ENCODE data around the gene FECH.

FECH gene

DNA sequence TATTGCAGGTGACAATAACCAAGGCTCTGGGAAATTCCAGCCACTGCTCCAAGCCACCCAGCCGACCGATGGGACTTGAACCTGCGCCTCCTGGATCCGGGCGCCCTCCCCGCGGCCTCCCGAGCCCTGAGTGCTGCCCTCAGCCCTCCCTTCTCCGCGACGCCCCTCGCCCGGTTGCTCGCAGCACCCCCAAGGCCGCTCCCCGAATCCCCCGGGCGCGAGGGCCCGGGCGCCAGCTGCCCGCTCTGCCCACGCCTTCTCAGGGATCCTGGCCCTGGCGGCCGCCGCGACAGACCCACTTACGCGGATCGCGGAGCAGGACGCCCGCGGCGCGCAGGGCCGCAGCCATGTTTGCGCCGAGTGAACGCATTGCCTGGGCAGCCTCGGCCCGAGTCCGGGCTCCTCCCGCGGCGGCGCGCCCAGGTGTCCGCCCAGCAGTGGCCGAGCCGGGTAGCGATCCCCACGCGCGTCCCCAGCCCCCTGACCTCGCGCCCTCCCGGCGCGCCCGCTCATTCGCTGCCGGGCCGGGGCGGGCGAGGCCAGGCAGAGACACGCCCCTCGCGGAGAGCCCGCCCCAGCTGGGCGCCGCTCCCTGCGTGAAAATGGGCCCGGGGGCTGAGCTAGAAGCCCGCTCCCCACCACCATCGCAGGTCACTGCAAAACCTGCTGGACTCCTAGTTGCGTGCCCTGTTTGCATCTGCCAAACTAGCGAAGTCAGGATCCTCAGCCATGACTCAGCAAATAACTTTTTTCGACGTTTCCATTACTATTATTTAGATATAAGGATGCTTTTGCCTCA is at the start of gene FECH:
TSS of gene FECH (minus strand) at position 452 of the 799 bp plus-strand sequence. CDS start at position 370, 82 bp downstream.
- DNase-seq (ENCODE audit: low spot score in 2 of 2): peak; percentile 52 to 75
- Mint-ChIP-seq H3K4me3 (peak within 1 kb of the TSS; percentile 89), H3K27me3 (no peaks in the 10 kb centered on the region), H3K4me1 (peaks cover 12% of the 10 kb centered on the region), H3K36me3 (no peaks in the 10 kb centered on the region), H3K27ac (peak within 1 kb of the TSS; percentile 92), H3K9me3 (no peaks in the 10 kb centered on the region)
- peak; percentile 89 for ATAC-seq (ENCODE audit: low read depth)

GRCh38 chr18:57635003-57635822 is 48.7 kb upstream of the FECH start:
- Mint-ChIP-seq H3K4me1 (peaks cover 20% of the 10 kb centered on the region), H3K27me3 (no peaks in the 10 kb centered on the region), H3K9me3 (no peaks in the 10 kb centered on the region), H3K4me3 (no peak overlapping the region), H3K36me3 (peaks cover 14% of the 10 kb centered on the region), H3K27ac (no peak overlapping the region)
- ATAC-seq (ENCODE audit: low read depth) (no peak), DNase-seq (ENCODE audit: low spot score in 2 of 2) (no peak)

DNA sequence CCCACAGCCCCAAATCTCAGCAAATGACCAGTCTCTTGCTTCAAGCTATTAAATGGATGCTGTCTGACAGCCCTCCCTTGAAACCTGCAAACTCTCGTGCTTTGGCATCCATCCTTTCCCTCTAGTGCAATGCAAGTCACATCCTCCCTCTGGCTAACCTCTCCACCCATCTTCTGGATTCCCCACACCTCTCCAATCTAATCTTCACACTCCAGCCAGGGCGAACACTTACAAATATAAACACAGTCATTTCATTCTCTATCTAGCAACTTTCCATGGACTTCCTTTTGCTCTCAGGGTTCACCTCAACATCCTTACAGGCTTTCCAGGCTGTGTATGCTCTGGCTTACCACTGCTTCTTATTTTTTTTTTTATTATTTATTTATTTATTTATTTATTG is 45.2 kb upstream of the FECH start:
- ATAC-seq (ENCODE audit: low read depth): no peak
- Mint-ChIP-seq H3K4me1 (peaks cover 15% of the 10 kb centered on the region), H3K9me3 (no peaks in the 10 kb centered on the region), H3K27ac (peak overlapping the region; percentile 93), H3K36me3 (peaks cover 5% of the 10 kb centered on the region), H3K4me3 (peak overlapping the region; percentile 99), H3K27me3 (no peaks in the 10 kb centered on the region)
- DNase-seq (ENCODE audit: low spot score in 2 of 2): no peak

DNA sequence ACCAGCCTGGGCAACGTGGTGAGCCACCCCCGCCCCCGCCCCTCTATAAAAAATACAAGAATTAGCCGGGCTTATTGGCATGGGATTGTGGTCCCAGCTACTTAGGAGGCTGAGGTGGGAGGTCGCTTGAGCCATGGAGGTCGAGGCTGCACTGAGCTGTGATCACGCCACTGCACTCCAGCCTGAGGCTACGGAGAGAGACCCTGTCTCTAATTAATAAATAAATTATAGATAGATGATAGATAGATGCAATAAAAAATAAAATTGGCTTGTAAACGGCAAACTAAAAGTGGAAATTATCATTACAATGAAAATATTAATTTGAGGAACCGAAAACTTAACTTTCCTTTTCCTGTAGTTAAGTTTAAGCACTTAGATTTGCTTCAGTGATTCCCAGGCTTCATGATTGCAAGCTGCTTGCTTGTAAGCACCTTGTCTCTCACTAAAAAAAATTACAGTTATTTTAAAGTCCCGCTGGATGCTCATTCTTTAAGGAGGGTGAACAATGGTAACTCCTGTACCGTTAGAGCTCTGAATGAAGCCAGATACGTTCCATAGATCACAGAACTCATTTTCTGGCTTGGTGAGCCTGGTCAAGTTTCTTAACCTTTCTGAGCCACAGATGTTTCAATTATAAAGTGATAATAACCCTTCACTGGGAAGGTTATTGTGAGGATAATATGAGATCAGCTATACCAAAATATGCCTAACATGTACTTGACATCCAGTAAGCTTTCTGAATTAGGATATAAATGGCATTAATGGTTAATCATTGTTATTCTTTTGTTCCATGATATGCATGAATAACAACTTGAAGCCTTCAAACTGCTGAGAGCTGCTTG is 44.5 kb upstream of the FECH start:
- Mint-ChIP-seq H3K27me3 (no peaks in the 10 kb centered on the region), H3K4me3 (peak overlapping the region; percentile 99), H3K9me3 (no peaks in the 10 kb centered on the region), H3K36me3 (peaks cover 2% of the 10 kb centered on the region), H3K27ac (peak overlapping the region; percentile 93), H3K4me1 (peaks cover 12% of the 10 kb centered on the region)
- DNase-seq (ENCODE audit: low spot score in 2 of 2): peak in 1 of 2 donors; percentile 11
- ATAC-seq (ENCODE audit: low read depth): peak; percentile 53

DNA sequence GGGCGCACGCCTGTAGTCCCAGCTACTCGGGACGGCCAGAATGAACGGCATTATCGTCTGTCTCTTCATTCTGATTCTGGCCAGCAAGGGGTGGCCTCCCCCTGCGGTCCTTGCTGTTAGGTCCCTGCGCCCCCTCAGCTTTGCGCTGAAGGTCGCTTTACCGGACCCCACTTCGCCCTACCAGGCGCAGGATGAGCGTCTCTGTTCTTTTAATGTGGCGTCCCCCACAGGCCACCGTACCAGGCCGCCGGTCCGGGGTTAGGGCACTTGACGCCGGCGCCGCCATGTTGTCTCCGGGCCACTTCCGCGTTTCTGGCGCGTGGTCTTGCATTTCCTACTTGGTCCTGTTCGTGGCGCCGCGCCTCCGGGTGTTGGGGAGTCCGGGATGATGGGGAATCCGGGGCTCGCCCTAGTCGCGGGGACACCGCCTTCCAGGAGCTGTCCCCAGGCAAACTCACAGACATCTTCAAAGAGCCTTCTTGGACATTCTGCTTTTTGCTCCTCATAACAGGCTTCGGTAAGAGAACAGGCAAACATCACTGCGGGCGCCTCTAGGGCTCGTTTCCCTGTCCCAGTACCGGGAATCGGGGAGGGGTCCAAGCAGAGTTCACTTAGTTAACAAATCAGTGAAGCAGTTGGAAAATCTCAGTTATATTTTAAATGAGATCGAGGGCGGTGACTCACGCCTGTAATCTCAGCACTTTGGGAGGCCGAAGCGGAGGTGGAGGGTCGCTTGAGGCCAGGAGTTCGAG is 43.7 kb upstream of the FECH start:
- no peaks in the 10 kb centered on the region for H3K9me3 Mint-ChIP-seq
- peak overlapping the region; percentile 93 for H3K27ac Mint-ChIP-seq
- peaks cover 9% of the 10 kb centered on the region for H3K4me1 Mint-ChIP-seq
- H3K27me3 Mint-ChIP-seq: no peaks in the 10 kb centered on the region
- peak; percentile 90 to 91 for DNase-seq (ENCODE audit: low spot score in 2 of 2)
- peak; percentile 91 for ATAC-seq (ENCODE audit: low read depth)
- peak overlapping the region; percentile 99 for H3K4me3 Mint-ChIP-seq
- H3K36me3 Mint-ChIP-seq: peaks cover 2% of the 10 kb centered on the region

GRCh38 chr18:57629422-57629821 is 42.9 kb upstream of the FECH start:
- Mint-ChIP-seq H3K4me3 (peak overlapping the region; percentile 99), H3K4me1 (peaks cover 9% of the 10 kb centered on the region), H3K9me3 (no peaks in the 10 kb centered on the region), H3K36me3 (peaks cover 1% of the 10 kb centered on the region), H3K27me3 (no peaks in the 10 kb centered on the region), H3K27ac (no peak overlapping the region)
- no peak for DNase-seq (ENCODE audit: low spot score in 2 of 2)
- ATAC-seq (ENCODE audit: low read depth): no peak

- H3K4me3 Mint-ChIP-seq: no peak overlapping the region
- no peak for DNase-seq (ENCODE audit: low spot score in 2 of 2)
Observed at GRCh38 chr18:57627488-57627887, 41.0 kb upstream of the FECH start.

DNA sequence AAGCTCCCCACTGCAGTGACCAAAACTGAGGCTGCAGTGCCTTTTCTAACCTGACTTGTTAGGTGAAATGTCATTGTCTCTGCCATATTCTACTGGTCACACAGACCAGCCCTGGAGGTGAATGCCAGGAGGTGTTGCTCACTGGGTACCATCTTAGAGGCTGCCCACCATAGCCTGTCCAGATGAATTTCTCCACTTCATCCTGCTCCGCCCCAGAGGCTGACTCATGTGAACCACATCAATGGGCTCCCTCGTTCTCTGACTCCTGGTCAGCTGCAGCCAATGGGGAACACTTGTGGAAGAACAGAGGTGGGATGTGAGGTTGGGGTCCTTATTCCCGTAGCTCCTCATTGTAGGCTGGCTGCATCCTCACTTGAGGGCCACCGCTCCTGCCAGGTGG is 38.5 kb upstream of the FECH start:
- Mint-ChIP-seq H3K27ac (no peak overlapping the region), H3K4me1 (peaks cover 6% of the 10 kb centered on the region), H3K9me3 (no peaks in the 10 kb centered on the region), H3K36me3 (no peaks in the 10 kb centered on the region), H3K4me3 (no peak overlapping the region), H3K27me3 (no peaks in the 10 kb centered on the region)
- no peak for DNase-seq (ENCODE audit: low spot score in 2 of 2)
- no peak for ATAC-seq (ENCODE audit: low read depth)

More at GRCh38 chr18:57627488-57627887, 41.0 kb upstream of the FECH start:
- ATAC-seq (ENCODE audit: low read depth): no peak
- Mint-ChIP-seq H3K36me3 (no peaks in the 10 kb centered on the region), H3K9me3 (no peaks in the 10 kb centered on the region), H3K27ac (no peak overlapping the region), H3K4me1 (peaks cover 6% of the 10 kb centered on the region), H3K27me3 (no peaks in the 10 kb centered on the region)

- H3K4me3 Mint-ChIP-seq: peak overlapping the region; percentile 92
- no peaks in the 10 kb centered on the region for H3K9me3 Mint-ChIP-seq
- H3K4me1 Mint-ChIP-seq: peaks cover 5% of the 10 kb centered on the region
- H3K27ac Mint-ChIP-seq: peak overlapping the region; percentile 90
- ATAC-seq (ENCODE audit: low read depth) (peak; percentile 5), DNase-seq (ENCODE audit: low spot score in 2 of 2) (no peak)
- H3K36me3 Mint-ChIP-seq: peaks cover 7% of the 10 kb centered on the region
- H3K27me3 Mint-ChIP-seq: no peaks in the 10 kb centered on the region
Observed at GRCh38 chr18:57621246-57621604, 34.7 kb upstream of the FECH start.

- H3K4me3 Mint-ChIP-seq: no peak overlapping the region
- DNase-seq (ENCODE audit: low spot score in 2 of 2) (no peak), ATAC-seq (ENCODE audit: low read depth) (no peak)
- H3K27ac Mint-ChIP-seq: peak overlapping the region; percentile 58
- H3K9me3 Mint-ChIP-seq: no peaks in the 10 kb centered on the region
- peaks cover 10% of the 10 kb centered on the region for H3K36me3 Mint-ChIP-seq
- H3K27me3 Mint-ChIP-seq: no peaks in the 10 kb centered on the region
- peaks cover 7% of the 10 kb centered on the region for H3K4me1 Mint-ChIP-seq
Observed at GRCh38 chr18:57619876-57620275, 33.4 kb upstream of the FECH start.

- Mint-ChIP-seq H3K9me3 (no peaks in the 10 kb centered on the region), H3K27me3 (no peaks in the 10 kb centered on the region), H3K36me3 (peaks cover 11% of the 10 kb centered on the region), H3K27ac (no peak overlapping the region), H3K4me3 (no peak overlapping the region), H3K4me1 (peaks cover 7% of the 10 kb centered on the region)
- DNase-seq (ENCODE audit: low spot score in 2 of 2) (no peak), ATAC-seq (ENCODE audit: low read depth) (no peak)
Observed at GRCh38 chr18:57618910-57619309, 32.4 kb upstream of the FECH start.

- Mint-ChIP-seq H3K9me3 (no peaks in the 10 kb centered on the region), H3K4me3 (no peak overlapping the region), H3K4me1 (no peaks in the 10 kb centered on the region), H3K27ac (no peak overlapping the region), H3K36me3 (peaks cover 33% of the 10 kb centered on the region), H3K27me3 (no peaks in the 10 kb centered on the region)
- no peak for DNase-seq (ENCODE audit: low spot score in 2 of 2)
- no peak for ATAC-seq (ENCODE audit: low read depth)
Observed at GRCh38 chr18:57603871-57604270, 17.4 kb upstream of the FECH start.

DNA sequence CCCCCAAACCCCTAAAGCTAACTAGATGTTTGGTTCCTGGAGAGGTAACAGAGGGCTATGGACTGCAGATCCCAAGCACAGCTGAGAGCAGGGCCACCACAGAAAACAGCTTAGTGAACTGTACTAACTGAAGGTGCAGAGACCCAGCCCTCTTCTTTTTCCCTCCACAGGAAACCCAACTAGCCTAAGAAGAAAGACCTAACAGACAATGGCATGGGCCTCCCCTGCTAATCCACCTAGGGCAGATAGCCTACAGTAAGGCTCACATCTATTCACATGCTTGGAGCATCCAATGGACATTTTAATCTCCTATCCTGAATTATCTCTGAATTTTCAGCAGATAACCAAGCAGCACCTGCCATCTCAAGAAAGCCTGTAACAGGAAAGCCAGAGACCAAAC is 8.8 kb upstream of the FECH start:
- H3K4me1 Mint-ChIP-seq: no peaks in the 10 kb centered on the region
- DNase-seq (ENCODE audit: low spot score in 2 of 2) (no peak), ATAC-seq (ENCODE audit: low read depth) (no peak)
- peaks cover 10% of the 10 kb centered on the region for H3K36me3 Mint-ChIP-seq
- H3K4me3 Mint-ChIP-seq: no peak overlapping the region
- no peaks in the 10 kb centered on the region for H3K9me3 Mint-ChIP-seq
- no peak overlapping the region for H3K27ac Mint-ChIP-seq
- H3K27me3 Mint-ChIP-seq: no peaks in the 10 kb centered on the region

Measured in memory B cell (primary cell).